Activated CD4-positive, alpha-beta memory T cell treated with anti-CD3 and anti-CD28 coated beads, Interleukin-2, amount 10 ng/mL, durations not matched to agents 7 days and 5 days (primary cell): ENCODE measurements around the gene IL24. TPM values are rescaled to one million over a fixed set of nuclear protein-coding genes. Genes with fewer than 3 reads are reported as not detected.

ENCODE experiments used
- CTCF ChIA-PET: fragments of 350-600 bp; sonication (Branson Sonifier 250); formaldehyde crosslinking; loops from one replicate; lab custom pipeline; 2021; ENCODE audit warnings: antibody characterized with exemption, inconsistent platforms; lab: Charles Lee
- POLR2A ChIA-PET: fragments of 350-600 bp; sonication (Branson Sonifier 250); formaldehyde crosslinking; loops from one replicate; lab custom pipeline; 2021; ENCODE audit warnings: antibody characterized with exemption; lab: Charles Lee
- DNase-seq: peaks from one replicate; pipeline ENCODE4 v3.0.0-alpha.2; 2020
- H3K27ac Mint-ChIP-seq: one replicate; pipeline ENCODE4 v1.8.0; 2021; ENCODE audit warnings: mild to moderate bottlenecking, mixed read lengths
- H3K27me3 Mint-ChIP-seq: one replicate; pipeline ENCODE4 v1.8.0; 2021; ENCODE audit warnings: mixed read lengths
- H3K36me3 Mint-ChIP-seq: one replicate; pipeline ENCODE4 v1.8.0; 2021; ENCODE audit warnings: low read depth, mixed read lengths
- H3K4me1 Mint-ChIP-seq: one replicate; pipeline ENCODE4 v1.8.0; 2021; ENCODE audit warnings: mixed read lengths
- H3K4me3 Mint-ChIP-seq: one replicate; pipeline ENCODE4 v1.8.0; 2021; ENCODE audit warnings: mild to moderate bottlenecking, mixed read lengths
- H3K9me3 Mint-ChIP-seq: one replicate; pipeline ENCODE4 v1.8.0; 2021; ENCODE audit warnings: mixed read lengths
- total RNA-seq, 2 experiments: library from RNA; stranded (reverse); gene quantifications; one replicate each; pipeline ENCODE4 v1.2.3, GENCODE V29; 2021

The IL24 gene
- total RNA-seq, 2 experiments from 2014 or later = not detected

DNA sequence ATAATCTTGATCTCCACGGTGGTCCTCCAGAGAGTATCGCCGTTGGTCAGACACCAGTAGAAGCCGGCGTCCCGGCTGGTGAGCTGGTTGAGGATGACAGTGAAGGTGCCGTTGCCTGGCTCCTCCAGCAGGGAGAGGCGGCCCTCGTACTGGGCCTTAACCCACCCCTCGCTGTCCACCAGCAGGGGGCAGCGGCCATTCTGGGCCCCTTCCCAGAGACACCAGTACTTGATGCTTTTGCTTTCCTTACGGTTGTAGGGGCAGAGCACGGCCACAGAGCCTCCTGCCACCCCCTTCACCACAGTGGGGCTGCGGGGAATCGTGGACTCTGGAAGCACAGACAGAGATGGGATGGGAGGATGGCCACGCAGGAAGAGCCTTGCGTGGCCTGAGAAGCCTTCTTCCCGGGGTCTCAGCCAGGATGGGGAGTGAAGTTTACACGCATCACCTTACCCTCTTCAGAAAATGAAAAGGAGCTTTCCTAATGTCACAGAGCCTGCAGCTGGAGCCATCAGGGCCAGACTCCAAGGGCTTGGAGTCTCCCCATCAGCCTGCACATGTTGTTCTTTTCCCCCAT is 38.3 kb downstream of the IL24 start:
- Mint-ChIP-seq H3K4me3 (no peak overlapping the region), H3K4me1 (peaks cover 8% of the 10 kb centered on the region), H3K27ac (no peak overlapping the region), H3K9me3 (no peaks in the 10 kb centered on the region), H3K36me3 (no peaks in the 10 kb centered on the region), H3K27me3 (no peaks in the 10 kb centered on the region)
- POLR2A ChIA-PET = interaction anchor here (0.8 kb wide), 1 partner anchor 13 kb away, joined by 3 read pairs; no protein-coding TSS in a partner anchor
- peak; percentile 54 for DNase-seq
- CTCF ChIA-PET = interaction anchor here (0.8 to 9.2 kb wide), 19 partner anchors 8 to 277 kb away, joined by 3 to 88 read pairs (median 4); partner anchors contain the start of genes FCMR and IL20

DNA sequence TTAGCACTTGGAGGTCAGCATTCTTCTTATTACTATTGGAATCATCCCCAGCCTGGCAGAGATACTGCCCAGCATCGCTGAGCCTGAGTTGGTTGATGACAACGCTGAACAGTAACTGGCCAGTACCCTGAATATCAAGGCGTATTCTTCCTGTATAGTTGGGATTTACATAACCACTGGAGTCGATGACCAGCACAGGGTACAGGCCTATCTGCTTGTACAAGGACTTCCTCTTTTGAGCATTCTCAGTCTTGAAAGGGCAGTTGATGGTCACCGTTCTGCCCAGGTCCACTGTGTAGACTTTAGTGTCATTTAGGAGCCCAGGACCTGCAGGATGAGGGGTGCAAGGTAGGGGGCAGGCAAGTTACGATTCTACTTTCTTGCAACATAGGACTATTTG is 40.2 kb downstream of the IL24 start:
- H3K4me1 Mint-ChIP-seq = no peaks in the 10 kb centered on the region
- no peak for DNase-seq
- H3K36me3 Mint-ChIP-seq = no peaks in the 10 kb centered on the region
- ChIA-PET CTCF (interaction anchor here (9.2 kb wide), 1 partner anchor 44 kb away, joined by 88 read pairs; no protein-coding TSS in a partner anchor), POLR2A (no interaction called here)
- no peaks in the 10 kb centered on the region for H3K9me3 Mint-ChIP-seq
- no peaks in the 10 kb centered on the region for H3K27me3 Mint-ChIP-seq
- no peak overlapping the region for H3K27ac Mint-ChIP-seq
- H3K4me3 Mint-ChIP-seq = no peak overlapping the region

DNA sequence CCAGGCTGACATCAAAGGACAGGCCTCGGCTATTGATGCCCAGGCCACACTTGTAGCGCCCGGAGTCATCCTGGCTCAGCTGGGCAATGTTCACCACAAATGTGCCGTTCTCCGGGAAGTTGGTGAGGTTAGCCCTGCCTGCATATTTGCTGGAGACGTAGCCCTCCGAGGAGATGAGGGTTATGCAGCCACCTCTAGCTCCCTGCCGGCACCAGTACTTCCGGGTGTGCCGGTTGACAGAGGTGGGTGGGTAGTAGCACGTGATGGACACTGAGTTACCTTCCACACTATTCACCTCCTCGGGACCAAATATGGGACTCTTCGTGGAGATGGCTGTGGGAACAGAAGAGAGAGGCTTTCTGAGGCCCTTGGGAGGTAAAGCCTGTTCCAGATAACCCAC is 41.9 kb downstream of the IL24 start:
- CTCF ChIA-PET = interaction anchor here (9.2 kb wide), 1 partner anchor 42 kb away, joined by 88 read pairs; no protein-coding TSS in a partner anchor
- POLR2A ChIA-PET = no interaction called here
- DNase-seq = no peak
- Mint-ChIP-seq H3K27me3 (peaks cover 6% of the 10 kb centered on the region), H3K9me3 (no peaks in the 10 kb centered on the region), H3K36me3 (no peaks in the 10 kb centered on the region), H3K4me1 (no peaks in the 10 kb centered on the region), H3K4me3 (no peak overlapping the region), H3K27ac (no peak overlapping the region)

DNA sequence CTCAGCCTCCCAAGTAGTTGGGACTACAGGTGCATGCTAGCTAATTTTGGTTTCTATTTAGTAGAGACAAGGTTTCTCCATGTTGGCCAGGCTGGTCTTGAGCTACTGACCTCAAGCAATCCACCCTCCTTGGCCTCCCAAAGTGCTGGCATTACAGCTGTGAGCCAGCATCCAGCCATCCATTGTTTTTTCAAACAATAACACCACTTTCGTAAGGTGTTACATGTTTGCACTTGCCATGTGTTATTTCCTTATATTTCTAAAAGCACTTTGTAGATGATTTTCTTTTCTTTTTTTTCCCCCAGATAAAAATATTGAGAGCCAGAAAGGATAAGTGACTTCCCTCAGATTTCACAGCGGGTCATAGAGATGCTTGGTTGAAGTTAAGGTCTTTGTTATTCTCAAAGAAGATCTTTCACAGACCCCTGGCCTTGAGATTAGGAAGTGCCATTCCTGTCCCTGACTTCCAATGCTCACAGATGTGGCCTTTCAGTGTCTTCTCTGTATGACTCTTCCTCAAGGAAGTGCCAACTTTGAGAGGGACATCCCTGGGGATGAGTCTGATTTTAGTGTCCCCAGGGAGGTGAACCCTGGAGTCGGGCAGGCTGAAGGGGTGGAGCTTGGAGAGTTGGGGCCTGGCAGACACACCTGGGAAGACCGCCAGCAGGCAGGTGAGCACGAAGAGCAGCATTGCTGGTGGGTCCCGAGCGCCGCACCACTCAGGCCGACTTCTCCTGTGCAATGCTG is 42.8 kb downstream of the IL24 start:
- H3K4me1 Mint-ChIP-seq = no peaks in the 10 kb centered on the region
- peaks cover 12% of the 10 kb centered on the region for H3K27me3 Mint-ChIP-seq
- no peak overlapping the region for H3K27ac Mint-ChIP-seq
- no peak overlapping the region for H3K4me3 Mint-ChIP-seq
- DNase-seq = no peak
- H3K36me3 Mint-ChIP-seq = no peaks in the 10 kb centered on the region
- H3K9me3 Mint-ChIP-seq = no peaks in the 10 kb centered on the region
- ChIA-PET CTCF (no interaction called here), POLR2A (no interaction called here)

DNA sequence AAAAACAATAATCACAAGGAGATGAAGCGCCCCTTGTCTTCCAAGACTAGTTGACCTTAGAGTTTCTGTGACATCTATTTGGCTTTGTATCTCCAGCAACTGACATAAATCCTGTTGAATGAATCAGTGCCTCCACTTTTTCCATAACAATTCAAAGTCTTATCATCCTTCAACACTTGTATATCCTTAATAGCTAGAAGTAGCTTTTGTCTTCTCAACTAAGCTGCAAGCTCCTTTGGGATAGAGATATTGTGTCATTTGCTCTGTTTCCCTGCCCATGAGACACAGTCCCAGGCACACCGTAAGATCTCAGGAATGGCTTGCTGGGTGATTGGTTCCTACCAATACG is 43.3 kb downstream of the IL24 start:
- POLR2A ChIA-PET = no interaction called here
- Mint-ChIP-seq H3K4me3 (no peak overlapping the region), H3K27ac (no peak overlapping the region), H3K9me3 (no peaks in the 10 kb centered on the region), H3K27me3 (peaks cover 16% of the 10 kb centered on the region), H3K4me1 (no peaks in the 10 kb centered on the region), H3K36me3 (no peaks in the 10 kb centered on the region)
- DNase-seq = no peak
- CTCF ChIA-PET = no interaction called here

DNA sequence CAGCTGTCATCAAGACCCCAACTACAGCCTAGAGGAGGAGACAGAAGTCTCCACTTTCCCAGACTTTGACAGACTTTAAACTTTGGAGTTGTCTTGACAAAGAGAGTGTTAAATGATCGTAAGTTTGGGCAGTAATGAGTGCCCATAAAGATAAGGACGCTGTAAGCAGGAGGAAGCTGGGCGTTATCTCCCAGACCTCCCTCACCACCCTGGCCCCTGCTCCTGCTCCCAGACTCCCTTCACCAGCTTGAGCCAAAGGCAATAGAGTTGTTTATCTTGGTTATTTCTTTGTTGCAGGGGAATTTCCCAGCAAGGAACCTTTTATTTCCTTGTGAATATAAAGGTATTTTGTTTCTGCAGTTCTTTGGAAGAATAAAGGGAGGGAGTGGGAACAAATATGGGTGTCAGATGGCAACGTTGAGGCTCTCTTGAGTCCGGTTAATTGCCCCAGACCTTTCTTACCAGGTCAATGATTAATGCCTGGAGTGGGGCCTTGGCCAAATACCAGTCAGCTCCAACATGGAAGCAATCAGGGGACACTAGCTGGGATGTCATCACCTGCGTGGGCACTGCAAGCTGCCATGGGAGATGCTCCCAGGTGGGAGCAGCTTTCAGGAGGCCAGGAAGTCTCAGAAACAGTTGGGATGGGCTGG is 44.6 kb downstream of the IL24 start:
- Mint-ChIP-seq H3K27me3 (peaks cover 21% of the 10 kb centered on the region), H3K36me3 (no peaks in the 10 kb centered on the region), H3K4me1 (no peaks in the 10 kb centered on the region), H3K9me3 (no peaks in the 10 kb centered on the region), H3K4me3 (no peak overlapping the region), H3K27ac (no peak overlapping the region)
- ChIA-PET CTCF (interaction anchor here (1.7 kb wide), 1 partner anchor 8 kb away, joined by 4 read pairs; no protein-coding TSS in a partner anchor), POLR2A (interaction anchor here (1.9 kb wide), 1 partner anchor 20 kb away, joined by 4 read pairs; the partner anchor contains the start of gene FCMR)
- no peak for DNase-seq

DNA sequence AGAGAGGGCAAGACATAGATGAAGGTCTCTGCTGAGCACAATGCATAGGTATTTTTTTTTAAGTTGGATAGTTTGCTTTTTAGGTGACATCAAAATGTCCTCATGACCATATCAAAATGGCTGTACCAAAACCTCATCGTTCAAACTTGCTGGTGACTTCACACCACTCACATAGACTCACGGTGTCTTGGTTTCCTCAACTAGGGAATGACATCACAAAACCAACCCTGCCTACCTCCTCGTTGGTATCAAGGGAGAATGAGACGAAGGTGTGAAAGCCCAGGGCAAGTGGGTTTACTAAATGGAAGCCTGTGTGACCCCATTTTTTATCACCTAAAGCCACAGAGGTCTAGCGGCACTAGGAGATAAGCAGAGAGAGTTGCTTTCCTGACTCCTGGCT is 47.5 kb downstream of the IL24 start:
- no peak for DNase-seq
- Mint-ChIP-seq H3K4me3 (no peak overlapping the region), H3K4me1 (no peaks in the 10 kb centered on the region), H3K27ac (no peak overlapping the region), H3K9me3 (no peaks in the 10 kb centered on the region), H3K36me3 (no peaks in the 10 kb centered on the region), H3K27me3 (peaks cover 23% of the 10 kb centered on the region)
- POLR2A ChIA-PET = no interaction called here
- CTCF ChIA-PET = interaction anchor here (1.1 kb wide), 1 partner anchor 11 kb away, joined by 5 read pairs; no protein-coding TSS in a partner anchor

DNA sequence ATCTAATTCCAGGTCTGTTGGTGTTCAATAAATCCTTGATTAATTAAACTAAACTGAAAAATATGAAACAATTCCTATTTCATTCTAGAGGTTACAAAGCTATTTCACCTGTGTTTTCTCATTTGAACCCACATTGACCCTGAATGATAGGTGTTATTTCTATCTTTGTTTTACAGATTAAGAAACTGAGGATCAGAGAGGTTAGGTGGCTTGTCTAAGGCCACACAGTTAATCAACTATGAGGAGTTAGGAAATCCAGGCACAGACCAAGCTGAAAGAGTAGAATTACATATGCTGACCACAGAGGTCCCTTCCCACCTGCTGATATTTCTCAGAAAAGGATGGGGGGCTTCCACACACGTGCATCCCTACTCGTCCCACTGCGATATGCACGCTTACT is 48.5 kb downstream of the IL24 start:
- Mint-ChIP-seq H3K36me3 (no peaks in the 10 kb centered on the region), H3K9me3 (no peaks in the 10 kb centered on the region), H3K4me3 (no peak overlapping the region), H3K27ac (no peak overlapping the region), H3K27me3 (peaks cover 23% of the 10 kb centered on the region), H3K4me1 (no peaks in the 10 kb centered on the region)
- CTCF ChIA-PET = interaction anchor here (1.1 to 1.9 kb wide), 3 partner anchors 12 to 36 kb away, joined by 5 to 8 read pairs (median 6); no protein-coding TSS in a partner anchor
- POLR2A ChIA-PET = no interaction called here
- no peak for DNase-seq

DNA sequence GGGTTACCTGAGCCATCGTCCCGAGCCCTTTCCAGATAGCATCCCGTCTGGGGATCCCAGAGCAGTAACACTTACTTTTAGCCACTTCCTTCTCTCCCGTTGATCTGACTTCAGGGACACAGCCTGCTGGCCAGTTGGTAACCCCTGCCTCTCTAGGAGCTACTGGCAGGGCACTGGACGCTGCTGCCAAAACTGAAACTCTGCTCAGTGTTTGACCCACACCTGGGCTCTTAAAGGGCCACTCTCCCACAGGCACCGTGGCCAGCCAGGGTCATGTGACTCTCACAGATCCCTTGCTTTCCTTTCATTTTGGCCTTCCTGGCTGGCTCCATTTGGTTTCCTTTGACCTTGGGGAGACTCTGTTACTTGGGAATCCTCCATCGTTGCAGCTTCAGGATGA is 49.0 kb downstream of the IL24 start, which contains the start of gene PIGR:
Gene PIGR, minus strand, starts transcription at position 206 of the 400 bp plus-strand sequence. CDS start 5,935 bp downstream, outside the sequence.
- H3K4me3 Mint-ChIP-seq = no peak within 1 kb of the TSS
- no peak for DNase-seq
- H3K27me3 Mint-ChIP-seq = peaks cover 23% of the 10 kb centered on the region
- H3K27ac Mint-ChIP-seq = no peak within 1 kb of the TSS
- H3K9me3 Mint-ChIP-seq = no peaks in the 10 kb centered on the region
- POLR2A ChIA-PET = no interaction called here
- H3K4me1 Mint-ChIP-seq = no peaks in the 10 kb centered on the region
- CTCF ChIA-PET = interaction anchor here (1.7 to 1.9 kb wide), 2 partner anchors 14 to 36 kb away, joined by 6 to 8 read pairs; no protein-coding TSS in a partner anchor
- no peaks in the 10 kb centered on the region for H3K36me3 Mint-ChIP-seq

DNA sequence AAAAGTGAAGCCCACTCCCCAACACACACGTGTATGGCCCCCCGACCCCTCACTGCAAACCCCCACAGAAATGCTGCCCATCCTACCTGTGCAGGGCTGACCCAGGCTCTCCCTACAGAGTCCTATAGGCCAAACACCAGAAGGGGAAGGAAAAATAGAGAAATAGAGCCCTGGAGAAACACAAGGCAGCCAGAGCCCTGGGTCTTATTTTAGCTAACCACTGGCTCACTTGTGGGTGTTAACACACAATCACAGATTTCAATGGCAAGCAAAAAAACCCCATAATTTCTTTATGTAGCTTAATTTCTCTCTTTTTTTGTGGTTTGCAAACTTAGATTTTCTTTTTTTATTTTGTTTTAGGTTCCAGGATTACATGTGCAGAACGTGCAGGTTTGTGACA is 50.0 kb downstream of the IL24 start:
- CTCF ChIA-PET = interaction anchor here (0.9 to 1.9 kb wide), 2 partner anchors 35 to 58 kb away, joined by 3 to 8 read pairs; no protein-coding TSS in a partner anchor
- Mint-ChIP-seq H3K4me3 (no peak overlapping the region), H3K9me3 (no peaks in the 10 kb centered on the region), H3K4me1 (no peaks in the 10 kb centered on the region), H3K27ac (no peak overlapping the region), H3K27me3 (peaks cover 23% of the 10 kb centered on the region), H3K36me3 (no peaks in the 10 kb centered on the region)
- no peak for DNase-seq
- POLR2A ChIA-PET = no interaction called here

DNA sequence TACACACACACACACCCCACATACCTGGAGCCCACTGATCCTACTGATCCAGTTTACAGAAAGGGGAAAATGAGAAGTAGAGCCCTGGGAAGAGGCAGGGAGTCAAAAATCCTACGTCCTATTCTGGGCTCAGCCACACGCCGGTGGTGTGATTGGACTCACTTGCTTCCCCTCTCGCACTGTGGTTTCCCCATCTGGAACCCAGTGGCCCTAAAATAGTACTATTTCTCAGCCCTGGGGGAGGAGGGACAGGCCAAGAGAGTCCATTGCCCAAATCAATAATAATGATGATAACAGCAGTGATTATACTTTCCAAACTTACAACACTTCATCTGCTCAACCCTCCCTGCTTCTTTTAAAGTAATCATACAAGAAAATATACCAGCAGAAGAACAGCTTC is 52.0 kb downstream of the IL24 start:
- ChIA-PET POLR2A (no interaction called here), CTCF (interaction anchor here (1.0 to 1.3 kb wide), 2 partner anchors 13 to 18 kb away, joined by 3 to 6 read pairs; no protein-coding TSS in a partner anchor)
- Mint-ChIP-seq H3K4me1 (peaks cover 3% of the 10 kb centered on the region), H3K27ac (no peak overlapping the region), H3K9me3 (no peaks in the 10 kb centered on the region), H3K36me3 (no peaks in the 10 kb centered on the region), H3K27me3 (peaks cover 17% of the 10 kb centered on the region), H3K4me3 (no peak overlapping the region)
- DNase-seq = no peak

DNA sequence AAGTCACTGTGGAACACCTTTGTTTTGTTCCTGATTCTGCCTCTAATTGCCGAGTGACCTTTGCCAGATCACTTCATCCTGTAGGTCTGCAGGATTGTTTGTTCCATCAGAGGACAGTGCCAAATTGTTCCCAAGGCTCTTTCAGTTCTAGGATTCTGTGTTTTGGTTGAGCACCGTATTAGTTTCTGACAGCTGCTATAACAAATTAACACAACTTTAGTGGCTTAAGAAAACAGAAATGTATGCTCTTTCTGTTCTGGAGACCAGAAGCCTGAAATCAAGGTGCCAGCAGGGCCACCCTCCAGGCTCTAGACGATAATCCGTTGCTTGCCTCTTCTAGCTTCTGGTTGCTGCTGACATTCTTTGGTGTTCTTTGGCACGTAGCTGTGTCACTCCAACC is 52.4 kb downstream of the IL24 start:
- H3K27me3 Mint-ChIP-seq = peaks cover 15% of the 10 kb centered on the region
- CTCF ChIA-PET = interaction anchor here (1.3 kb wide), 1 partner anchor 18 kb away, joined by 6 read pairs; no protein-coding TSS in a partner anchor
- no peaks in the 10 kb centered on the region for H3K36me3 Mint-ChIP-seq
- POLR2A ChIA-PET = no interaction called here
- no peak overlapping the region for H3K27ac Mint-ChIP-seq
- DNase-seq = no peak
- peaks cover 5% of the 10 kb centered on the region for H3K4me1 Mint-ChIP-seq
- no peaks in the 10 kb centered on the region for H3K9me3 Mint-ChIP-seq
- H3K4me3 Mint-ChIP-seq = no peak overlapping the region
